ENCODE data around the gene TBC1D21. TPM values are rescaled to one million over a fixed set of nuclear protein-coding genes. Genes with fewer than 3 reads are reported as not detected.

Gene TBC1D21
- total and polyA plus RNA-seq, 10 of the 15 experiments (the other 5 are each of a cell fraction or from before 2014, with no cell fraction given) = not detected

- TF ChIP-seq CEBPZ (IDR thresholded peaks at IDR 0.05; ENCODE audit: low read depth, low read length) (no peak), SPI1 (IDR thresholded peaks at IDR 0.05; ENCODE audit: borderline replicate concordance, insufficient read depth, low read depth, low read length) (no peak), DPF2 (IDR thresholded peaks at IDR 0.05) (no peak), MLLT1 (IDR thresholded peaks at IDR 0.05) (no peak), MEF2B (IDR thresholded peaks at IDR 0.05; ENCODE audit: partially characterized antibody, poor library complexity, severe bottlenecking) (no peak), FOXK2 (IDR thresholded peaks at IDR 0.05) (no peak), IRF3 (IDR thresholded peaks at IDR 0.05) (no peak), CTCF (IDR thresholded peaks at IDR 0.05 in 2 of 3, conservative IDR thresholded peaks at IDR 0.05 in 1 of 3; ENCODE audit: control insufficient read depth in 2 of 3, extremely low read depth in 1 of 3, insufficient read depth in 1 of 3, low read depth in 3 of 3, low read length in 3 of 3) (no peak), ZNF592 (IDR thresholded peaks at IDR 0.05) (no peak), REST (IDR thresholded peaks at IDR 0.05; ENCODE audit: low read depth, low read length) (no peak), BRCA1 (IDR thresholded peaks at IDR 0.05; ENCODE audit: low read depth, low read length) (no peak)
Measured at GRCh38 chr15:73919706-73920105, 46.3 kb downstream of the TBC1D21 start (continued).
